NCI-H345 (cell line): ENCODE results near the gene BMP5.
"Not testable (repeated sequence)": the region's sequence is repeated elsewhere in the genome, so short reads cannot be mapped to it uniquely, and the experiment has no call there.

Source experiments
- DNase-seq: peaks from one replicate; lab custom pipeline; 2025; lab: John Stamatoyannopoulos, UW

The BMP5 gene

GRCh38 chr6:55875400-55875799 lies at the start of gene BMP5:
TSS of gene BMP5 (minus strand) at chr6:55875590. CDS start at chr6:55874865, 725 bp downstream.
- DNase-seq = no peak

- DNase-seq = no peak
These were observed 47.0 kb upstream of the BMP5 start for GRCh38 chr6:55922406-55922805.

- no peak for DNase-seq
These were observed 44.4 kb upstream of the BMP5 start for GRCh38 chr6:55919716-55920308.

- no peak for DNase-seq
These were observed 43.2 kb upstream of the BMP5 start for GRCh38 chr6:55918639-55919038.

GRCh38 chr6:55917751-55918415 lies 42.5 kb upstream of the BMP5 start:
- DNase-seq = no peak

- DNase-seq = no peak
These were observed 40.8 kb upstream of the BMP5 start for GRCh38 chr6:55916188-55916587.

- no peak for DNase-seq
These were observed 38.1 kb upstream of the BMP5 start for GRCh38 chr6:55913228-55914195.

GRCh38 chr6:55910466-55910865 lies 35.1 kb upstream of the BMP5 start:
- DNase-seq = not testable (repeated sequence)

GRCh38 chr6:55909911-55910310 lies 34.5 kb upstream of the BMP5 start:
- DNase-seq = not testable (repeated sequence)

GRCh38 chr6:55902796-55903195 lies 27.4 kb upstream of the BMP5 start:
- DNase-seq = no peak

GRCh38 chr6:55901765-55902270 lies 26.4 kb upstream of the BMP5 start:
- no peak for DNase-seq

- no peak for DNase-seq
These were observed 23.0 kb upstream of the BMP5 start for GRCh38 chr6:55898342-55898741.

GRCh38 chr6:55897346-55897745 lies 22.0 kb upstream of the BMP5 start:
- no peak for DNase-seq

GRCh38 chr6:55895972-55896730 lies 20.8 kb upstream of the BMP5 start:
- no peak for DNase-seq

GRCh38 chr6:55892749-55893357 lies 17.5 kb upstream of the BMP5 start:
- no peak for DNase-seq

- DNase-seq = no peak
These were observed 13.5 kb upstream of the BMP5 start for GRCh38 chr6:55888917-55889316.

GRCh38 chr6:55886185-55886836 lies 10.9 kb upstream of the BMP5 start:
- DNase-seq = no peak

- no peak for DNase-seq
These were observed 7.6 kb upstream of the BMP5 start for GRCh38 chr6:55882718-55883569.

GRCh38 chr6:55877283-55877682 lies 1.9 kb upstream of the BMP5 start:
- no peak for DNase-seq

- no peak for DNase-seq
These were observed 1.1 kb downstream of the BMP5 start for GRCh38 chr6:55874316-55874715.
